K562 (cell line): ENCODE measurements around the gene PDE4D. TPM values are rescaled to one million over a fixed set of nuclear protein-coding genes. Genes with fewer than 3 reads are reported as not detected.

Experiments
- ATAC-seq: fragments of 200-7000 bp; cut with Tn5 transposase; 3 replicates; pipeline ENCODE4 v1.9.1; 2020; ENCODE audit warnings: moderate library complexity
- BruUV-seq: library from RNA; stranded (reverse); fragments of 400-500 nt; replicated peaks from 2 replicates; lab custom pipeline; 2021; lab: Mats Ljungman, UMichigan
- CTCF ChIA-PET: fragments of 300-600 bp; formaldehyde crosslinking; extraction: SDS; loops from one replicate; lab custom pipeline; 2021; ENCODE audit warnings: low intra/inter-chr PET ratio; lab: Yijun Ruan, JAX
- POLR2A ChIA-PET: fragments of 300-600, 350-650 bp; sonication (Branson Sonifier 250); formaldehyde crosslinking; extraction: SDS; loops from one replicate; lab custom pipeline; 2021; ENCODE audit warnings: antibody characterized with exemption, inconsistent platforms; lab: Yijun Ruan, JAX
- DNase-seq, 4 experiments: peaks; one replicate each; pipeline versions ENCODE4 v3.0.0 to v3.0.0-alpha.2; 2011 to 2018; ENCODE audit warnings: low spot score in 3 of 4, mixed read lengths in 3 of 4; ENCODE audit errors: extremely low read depth in 1 of 4
- FAIRE-seq: peaks from 2 replicates; lab custom pipeline; 2011; peaks lifted over from hg19 to GRCh38; lab: Jason Lieb, UNC
- H2AFZ ChIP-seq: 2 replicates; pipeline ENCODE4 v1.6.0; 2011; ENCODE audit warnings: low read depth, low read length, control low read depth, inconsistent platforms
- H3K27ac ChIP-seq: fragments of 200-600 bp; 3 replicates; pipeline ENCODE4 v1.8.0; 2011; ENCODE audit warnings: low read depth, mild to moderate bottlenecking, control low read depth, inconsistent platforms, low read length, moderate library complexity, mixed read lengths; ENCODE audit errors: extremely low read depth
- H3K27me3 ChIP-seq, 2 experiments: fragments of 300-600 bp in 1 of 2; 2 replicates in 1 of 2; 3 replicates in 1 of 2; pipeline versions ENCODE4 v1.6.0 to v1.8.0; 2011; ENCODE audit warnings: inconsistent platforms in 2 of 2, low read length in 2 of 2, mild to moderate bottlenecking in 1 of 2, mixed read lengths in 1 of 2, moderate library complexity in 1 of 2; ENCODE audit not compliant: control insufficient read depth in 2 of 2, insufficient read depth in 2 of 2
- H3K36me3 ChIP-seq: fragments of 300-600 bp; 3 replicates; pipeline ENCODE4 v1.8.0; 2011; ENCODE audit warnings: mild to moderate bottlenecking, low read length, inconsistent platforms; ENCODE audit not compliant: control insufficient read depth, insufficient read depth
- H3K4me1 ChIP-seq, 2 experiments: fragments of 200-600 bp in 1 of 2; replicated peaks in 1 of 2; 2 replicates in 1 of 2; 3 replicates in 1 of 2; pipeline versions ENCODE4 v1.5.1 to v1.8.0; 2011; ENCODE audit warnings: inconsistent platforms in 2 of 2, low read length in 2 of 2, mild to moderate bottlenecking in 1 of 2, mixed read lengths in 1 of 2, moderate library complexity in 1 of 2; ENCODE audit not compliant: control insufficient read depth in 2 of 2, insufficient read depth in 2 of 2
- H3K4me2 ChIP-seq: 2 replicates; pipeline ENCODE4 v1.6.1; 2011; ENCODE audit warnings: low read length, control low read depth, inconsistent platforms, mixed read lengths; ENCODE audit not compliant: insufficient read depth
- H3K4me3 ChIP-seq: fragments of 200-600 bp; sonication (generic), shearing (Covaris generic); 2 replicates; pipeline ENCODE4 v1.5.1; 2016; ENCODE audit warnings: control low read depth, inconsistent platforms
- H3K79me2 ChIP-seq: fragments of 200-600 bp; 3 replicates; pipeline ENCODE4 v1.8.0; 2011; ENCODE audit warnings: low read length, inconsistent platforms; ENCODE audit not compliant: control insufficient read depth, insufficient read depth
- H3K9ac ChIP-seq, 2 experiments: 2 replicates each; pipeline versions ENCODE4 v1.6.0 to v1.6.1; 2011; ENCODE audit warnings: low read depth in 2 of 2, low read length in 2 of 2, control low read depth in 1 of 2, inconsistent platforms in 1 of 2, mild to moderate bottlenecking in 1 of 2, mixed read lengths in 1 of 2; ENCODE audit not compliant: insufficient read depth in 1 of 2
- H3K9me1 ChIP-seq: one replicate; pipeline ENCODE4 v1.6.0; 2011; ENCODE audit warnings: inconsistent platforms, mild to moderate bottlenecking, low read length, moderate library complexity; ENCODE audit not compliant: control insufficient read depth, insufficient read depth
- H3K9me3 ChIP-seq: replicated peaks from 2 replicates; pipeline ENCODE4 v1.5.1; 2011; ENCODE audit warnings: low read depth, low read length, inconsistent platforms; ENCODE audit not compliant: control insufficient read depth, insufficient read depth
- H4K20me1 ChIP-seq: replicated peaks from 2 replicates; pipeline ENCODE4 v1.6.1; 2011; ENCODE audit warnings: low read length, inconsistent platforms, mixed read lengths; ENCODE audit not compliant: control insufficient read depth, insufficient read depth
- BMI1 ChIP-seq: fragments of 150-350 bp; IDR thresholded peaks from 2 replicates; pipeline ENCODE4 v1.6.1; 2014; ENCODE audit warnings: low read length
- C11orf30 ChIP-seq: fragments of 450-650 bp; IDR thresholded peaks from 2 replicates; pipeline ENCODE4 v1.6.1; 2016; ENCODE audit warnings: low read depth, mild to moderate bottlenecking
- MAFF ChIP-seq: IDR thresholded peaks from 2 replicates; pipeline ENCODE4 v1.6.1; 2012; ENCODE audit warnings: low read length, improper control_type of control experiment
- MAFG ChIP-seq: fragments of 450-650 bp; conservative IDR thresholded peaks from 2 replicates; pipeline ENCODE4 v1.6.1; 2016; ENCODE audit warnings: missing genetic modification characterization, missing compliant biosample characterization
- MAFK ChIP-seq: IDR thresholded peaks from 2 replicates; pipeline ENCODE4 v1.6.1; 2011; ENCODE audit warnings: low read length, improper control_type of control experiment
- SRSF1 ChIP-seq: fragments of 200-400 bp; formaldehyde crosslinking; IDR thresholded peaks from 2 replicates; pipeline ENCODE4 v1.6.1; 2017; ENCODE audit warnings: mild to moderate bottlenecking, low read depth, low read length, moderate library complexity
- ZNF316 ChIP-seq: fragments of 450-650 bp; IDR thresholded peaks from 2 replicates; pipeline ENCODE4 v1.6.1; 2016
- ZNF408 ChIP-seq: fragments of 250-450 bp; sonication (Bioruptor Pico); IDR thresholded peaks from 2 replicates; pipeline ENCODE4 v1.4.0; 2020; ENCODE audit warnings: low read depth, mild to moderate bottlenecking, moderate library complexity
- ZNF57 ChIP-seq: fragments of 450-650 bp; formaldehyde crosslinking; IDR thresholded peaks from 2 replicates; pipeline ENCODE4 v1.4.0; 2020; ENCODE audit warnings: mild to moderate bottlenecking, moderate library complexity
- WGBS: fragments of 100-300 bp; shearing (Covaris generic); methylation state at CpG from one replicate; pipeline ENCODE4 v1.1.6; 2016; ENCODE audit warnings: low coverage, mixed read lengths; ENCODE audit not compliant: insufficient coverage; ENCODE audit errors: missing lambda C conversion rate; 5-methylcytosine and 5-hydroxymethylcytosine counted together
- in situ Hi-C: fragments of 300-500 bp; cut with MboI; formaldehyde crosslinking; loops from 4 replicates; pipeline ENCODE4 v1.15.0; 2018; ENCODE audit warnings: inconsistent platforms, mixed read lengths
- intact Hi-C: fragments of 100-400 bp; cut with micrococcal nuclease; formaldehyde crosslinking; loops from 2 replicates; pipeline ENCODE4 v1.14.2; 2022
- polyA plus RNA-seq, 8 experiments: library from polyadenylated mRNA; depleted of rRNA in 4 of 8; stranded (reverse) in 5 of 8; unstranded in 3 of 8; fragments of >200 nt; fragmentation: Nextera tagmentation in 2 of 8; fragmentation: Illumina TruSeq in 1 of 8; extraction: Ambion mirVana in 2 of 8; extraction: Trizol in 1 of 8; gene quantifications; 2 replicates each; pipeline versions ENCODE4 v1.2.1 to v1.2.3, GENCODE V29; 2011 to 2014; ENCODE audit warnings: inconsistent platforms in 1 of 8, missing spikeins in 1 of 8
- total RNA-seq, 7 experiments: library from RNA; depleted of rRNA in 6 of 7; stranded (reverse); fragments of >200 nt in 6 of 7; fragmentation: Illumina TruSeq in 2 of 7; extraction: Trizol in 2 of 7; gene quantifications; 2 replicates each; pipeline versions ENCODE4 v1.2.1 to v1.2.3, GENCODE V29; 2011 to 2021; ENCODE audit warnings: low replicate concordance in 1 of 7

Gene PDE4D
- total and polyA plus RNA-seq, 9 of the 15 experiments (the other 6 are each of a cell fraction or from before 2014, with no cell fraction given): 0.04 to 0.46 (median 0.13) TPM

DNA sequence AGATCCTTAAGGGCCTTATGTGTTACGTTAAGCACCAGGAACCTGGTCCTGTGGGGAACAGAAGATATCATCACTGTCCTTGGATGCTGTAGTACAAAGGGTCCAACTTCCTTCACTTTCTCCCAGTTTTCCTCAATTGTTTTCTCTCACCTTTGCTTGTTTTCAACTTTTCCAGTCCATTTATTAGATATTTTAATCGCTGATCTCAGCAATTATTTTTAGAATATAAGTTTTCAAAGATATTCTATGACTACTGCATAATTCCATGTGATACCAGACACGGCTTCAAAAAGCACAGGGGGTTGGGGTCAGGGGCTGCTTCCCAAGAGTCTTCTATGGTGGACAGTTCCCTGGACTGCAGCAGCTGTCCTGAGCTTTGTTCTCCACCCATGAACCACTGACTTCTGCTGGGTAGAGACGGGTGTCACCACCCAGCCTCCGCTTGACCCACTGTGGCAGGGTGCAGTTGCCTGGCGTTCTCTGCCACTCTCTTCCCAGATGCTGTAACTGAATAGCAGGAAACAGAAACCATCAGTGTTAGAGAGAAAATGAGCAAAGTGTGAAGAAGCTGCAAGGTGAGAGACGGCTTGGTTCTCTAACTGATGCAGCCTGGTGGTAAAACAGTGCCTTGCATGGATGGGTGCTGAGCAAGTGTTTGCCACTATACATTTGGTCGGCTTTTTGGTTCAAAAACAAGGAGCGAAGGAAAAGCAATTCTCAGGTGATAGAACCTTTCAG, 927.7 kb downstream of the PDE4D start:
- TF ChIP-seq ZNF408: no peak
- peak; percentile 58 for TF ChIP-seq MAFG (tag)
- peak; percentile 62 for TF ChIP-seq ZNF316
- peak; percentile 61 for TF ChIP-seq MAFF
- peak; percentile 22; the same call in 1 of the 2 replicates for TF ChIP-seq C11orf30
- no peak for TF ChIP-seq ZNF57 (CRISPR knock-in tag)
- TF ChIP-seq MAFK: peak; percentile 67; the same call in 1 of the 2 replicates
- Histone ChIP-seq H3K9me3 (no peaks in the 10 kb centered on the region), H3K79me2 (no peaks in the 10 kb centered on the region), H3K9ac (no peak overlapping the region), H3K4me1 (no peaks in the 10 kb centered on the region), H4K20me1 (no peaks in the 10 kb centered on the region), H3K9me1 (no peaks in the 10 kb centered on the region), H3K4me2 (no peak overlapping the region), H2AFZ (no peak overlapping the region), H3K27ac (no peak overlapping the region), H3K27me3 (no peaks in the 10 kb centered on the region), H3K4me3 (no peak overlapping the region), H3K36me3 (no peaks in the 10 kb centered on the region)
- ATAC-seq: no peak
- no peak for FAIRE-seq
- intact Hi-C loops (no loop called here), in situ Hi-C loops (no loop called here)
- 23% methylated on average over 9 of the region's 9 CpGs for WGBS
- POLR2A ChIA-PET: no interaction called here
- no TSS peak for BruUV-seq
- DNase-seq: no peak
- CTCF ChIA-PET: no interaction called here

- H3K4me2 ChIP-seq: no peak overlapping the region
- no peaks in the 10 kb centered on the region for H4K20me1 ChIP-seq
- H3K9ac ChIP-seq: no peak overlapping the region
- FAIRE-seq (no peak), ATAC-seq (no peak), DNase-seq (no peak)
- H3K79me2 ChIP-seq: no peaks in the 10 kb centered on the region
- H3K27ac ChIP-seq: no peak overlapping the region
- BruUV-seq: no TSS peak
- no peaks in the 10 kb centered on the region for H3K36me3 ChIP-seq
- no peaks in the 10 kb centered on the region for H3K9me3 ChIP-seq
- ChIA-PET CTCF (no interaction called here), POLR2A (no interaction called here)
- H3K4me3 ChIP-seq: no peak overlapping the region
- TF ChIP-seq SRSF1: no peak
- no peak for TF ChIP-seq C11orf30
- TF ChIP-seq BMI1: no peak
- H3K9me1 ChIP-seq: no peaks in the 10 kb centered on the region
- H3K27me3 ChIP-seq: no peaks in the 10 kb centered on the region
- intact Hi-C loops: no loop called here
- H2AFZ ChIP-seq: no peak overlapping the region
- WGBS: 25% methylated on average over 1 of the region's 1 CpG
- in situ Hi-C loops: no loop called here
- H3K4me1 ChIP-seq: no peaks in the 10 kb centered on the region
Measured at GRCh38 chr5:58963821-58964220, 929.7 kb downstream of the PDE4D start.
